ENCODE measurements around the gene CTSW.

The CTSW gene

DNA sequence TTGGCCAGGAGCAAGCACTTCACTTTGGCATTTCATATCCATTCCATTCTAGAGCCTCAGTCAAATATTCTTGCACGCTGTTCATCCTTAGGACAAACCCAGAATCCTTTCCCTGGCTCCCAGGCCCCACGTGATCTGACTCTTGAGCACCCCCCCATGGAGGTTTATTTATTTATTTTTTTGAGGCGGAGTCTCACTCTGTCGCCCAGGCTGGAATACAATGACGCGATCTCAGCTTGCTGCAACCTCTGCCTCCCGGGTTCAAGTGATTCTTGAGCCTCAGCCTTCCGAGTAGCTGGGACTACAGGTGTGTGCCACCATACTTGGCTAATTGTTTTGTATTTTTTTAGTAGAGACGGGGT lies 52.9 kb downstream of the CTSW start:
- peak; percentile 9 for DNase-seq

All from MV-4-11 (cell line).